Limb (tissue), 2 donors: ENCODE data around the gene C4orf36.

Experiments
- DNase-seq, 2 donors: peaks; one replicate each; pipeline ENCODE4 v3.0.0-alpha.2; 2016; ENCODE audit errors: extremely low spot score in 2 of 2

Gene C4orf36, protein sequence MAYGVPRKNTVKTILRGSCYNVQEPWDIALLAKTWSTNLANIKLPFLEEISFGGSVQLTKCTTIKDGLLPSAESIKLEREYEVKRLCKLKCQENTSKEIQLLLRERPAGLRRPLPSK

DNA sequence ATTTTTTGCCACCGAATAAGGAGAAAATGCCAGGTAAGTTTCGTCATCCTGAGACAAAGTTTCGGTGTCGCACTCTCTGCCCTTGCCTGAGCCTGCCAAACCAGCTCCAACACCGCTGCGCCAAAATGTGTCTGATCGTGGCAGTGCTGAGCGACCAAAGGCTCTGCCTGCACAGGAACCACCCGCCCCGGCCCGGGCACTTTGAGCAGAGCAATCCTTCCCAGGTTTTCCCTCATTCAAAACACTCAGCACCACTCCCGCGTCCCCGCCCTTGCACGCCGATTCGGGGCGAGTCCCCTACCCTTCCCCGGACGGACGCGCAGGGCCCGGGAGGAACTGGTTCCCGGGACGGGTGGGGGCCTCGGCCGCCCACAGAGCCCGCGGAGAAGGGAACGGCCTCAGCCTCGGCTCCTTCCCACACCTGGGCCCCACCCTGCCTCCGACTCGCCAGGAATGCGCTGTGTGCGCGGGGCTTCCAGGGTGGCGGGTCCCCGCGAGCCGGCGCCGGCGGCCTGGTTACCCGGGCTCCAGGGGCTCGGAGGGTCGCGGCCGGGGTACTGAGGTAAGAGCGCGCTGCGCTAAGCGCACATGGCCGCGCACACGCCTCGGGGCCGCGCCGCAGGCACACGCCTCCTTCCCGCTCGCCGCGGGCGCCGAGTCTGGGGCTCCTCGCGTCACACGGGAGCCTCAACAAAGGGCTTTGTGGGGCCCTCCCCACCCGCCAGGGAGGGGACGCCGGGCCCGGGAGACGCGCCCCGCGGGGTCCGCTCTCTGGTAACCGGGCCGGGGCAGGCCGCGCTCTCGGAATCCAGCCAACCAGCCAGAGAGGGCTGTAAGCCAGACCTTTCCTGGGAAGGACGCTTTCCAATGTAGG, at the start of gene C4orf36:
TSS of gene C4orf36 (minus strand) at position 661 of the 874 bp plus-strand sequence. CDS start 902 bp downstream, outside the sequence.
- DNase-seq: peak; percentile 56 to 84

DNA sequence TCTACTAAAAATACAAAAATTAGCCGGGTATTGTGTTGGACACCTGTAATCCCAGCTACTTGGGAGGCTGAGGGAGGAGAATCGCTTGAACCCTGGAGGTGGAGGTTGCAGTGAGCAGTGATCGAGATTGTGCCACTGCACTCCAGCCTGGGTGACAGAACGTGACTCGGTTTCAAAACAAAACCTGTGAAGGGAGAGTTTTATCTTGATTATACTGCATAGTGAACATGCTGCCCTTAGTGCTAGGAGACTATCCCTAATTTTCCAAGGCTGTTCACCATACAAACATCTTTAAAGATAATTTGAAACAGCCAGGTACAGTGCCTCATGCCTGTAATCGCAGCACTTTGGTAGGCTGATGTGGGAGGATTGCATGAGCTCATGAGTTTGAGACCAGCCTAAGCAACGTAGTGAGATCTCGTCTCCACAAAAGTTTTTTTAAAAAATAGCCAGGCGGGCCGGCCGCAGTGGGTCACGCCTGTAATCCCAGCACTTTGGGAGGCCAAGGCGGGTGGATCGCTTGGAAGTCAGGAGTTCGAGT, 48.8 kb upstream of the C4orf36 start:
- DNase-seq: no peak

DNA sequence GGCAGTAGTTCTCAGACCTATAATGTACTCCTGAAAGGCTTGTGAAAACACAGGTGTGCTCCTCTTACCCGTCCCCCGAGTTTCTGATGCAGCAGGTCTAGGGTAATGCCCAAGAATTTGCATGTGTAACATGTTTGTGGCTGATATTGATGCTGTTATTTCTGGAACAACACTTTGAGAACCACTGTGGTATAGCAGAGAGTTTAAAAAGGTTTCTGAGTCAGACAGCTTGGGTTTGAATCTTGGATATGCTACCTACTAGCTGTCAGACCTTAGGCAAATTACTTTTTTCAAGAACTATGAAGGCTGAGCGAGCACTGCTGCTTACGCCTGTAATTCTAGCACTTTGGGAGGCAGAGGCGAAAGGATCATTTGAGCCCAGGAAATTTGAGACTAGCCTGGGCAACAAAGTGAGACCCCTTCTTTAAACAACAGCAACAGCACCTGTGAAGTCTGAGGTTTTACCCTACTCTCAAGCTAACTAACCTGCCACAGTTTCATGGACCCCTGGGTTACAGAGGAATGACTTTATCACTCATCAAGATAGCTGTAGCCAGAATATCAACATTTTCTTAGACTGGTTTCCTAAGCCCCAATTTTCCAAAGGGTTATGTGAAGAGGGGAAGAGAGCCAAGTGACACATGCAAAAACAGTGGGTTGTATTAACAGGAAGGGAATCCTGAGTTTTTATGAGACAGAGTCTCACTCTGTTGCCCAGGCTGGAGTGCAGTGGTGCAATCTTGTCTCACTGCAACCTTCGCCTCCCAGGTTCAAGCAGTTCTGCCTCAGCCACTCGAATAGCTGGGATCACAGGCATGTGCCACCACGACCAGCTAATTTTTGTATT, 47.7 kb upstream of the C4orf36 start:
- no peak for DNase-seq

DNA sequence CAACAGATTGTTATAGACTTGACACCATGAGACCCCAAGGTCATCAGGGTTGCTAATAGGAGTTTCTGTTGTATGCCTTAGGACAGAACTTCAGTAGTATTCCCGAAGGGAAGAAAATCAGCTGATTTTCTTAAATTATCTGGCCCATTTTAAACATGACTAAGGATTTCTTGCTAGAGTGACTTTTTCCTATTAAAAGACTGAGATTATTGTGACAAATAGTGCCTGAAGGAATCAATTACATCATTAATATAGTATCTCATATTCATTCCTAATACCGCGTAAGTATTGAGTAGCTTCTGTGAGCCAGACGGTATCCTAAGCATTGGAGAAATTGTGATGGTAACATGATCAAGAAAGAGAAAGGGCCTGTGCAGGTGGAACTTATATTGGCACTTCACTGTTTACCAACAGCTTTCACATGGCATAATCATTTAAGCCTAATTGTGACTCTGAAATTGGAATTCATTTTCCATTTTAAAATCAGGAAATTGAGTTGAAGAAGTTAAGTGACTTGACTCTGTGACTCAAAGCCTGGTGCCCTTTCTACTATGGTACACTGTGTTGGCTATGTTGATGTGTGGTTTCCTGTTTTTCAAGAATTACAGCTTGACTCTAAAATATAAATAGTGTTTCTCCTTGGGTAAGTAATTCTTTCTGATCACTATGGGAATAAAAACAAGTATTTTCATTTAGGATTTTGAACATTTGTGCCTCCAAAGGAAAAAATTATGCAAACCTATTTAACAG, 46.7 kb upstream of the C4orf36 start:
- DNase-seq: no peak

DNA sequence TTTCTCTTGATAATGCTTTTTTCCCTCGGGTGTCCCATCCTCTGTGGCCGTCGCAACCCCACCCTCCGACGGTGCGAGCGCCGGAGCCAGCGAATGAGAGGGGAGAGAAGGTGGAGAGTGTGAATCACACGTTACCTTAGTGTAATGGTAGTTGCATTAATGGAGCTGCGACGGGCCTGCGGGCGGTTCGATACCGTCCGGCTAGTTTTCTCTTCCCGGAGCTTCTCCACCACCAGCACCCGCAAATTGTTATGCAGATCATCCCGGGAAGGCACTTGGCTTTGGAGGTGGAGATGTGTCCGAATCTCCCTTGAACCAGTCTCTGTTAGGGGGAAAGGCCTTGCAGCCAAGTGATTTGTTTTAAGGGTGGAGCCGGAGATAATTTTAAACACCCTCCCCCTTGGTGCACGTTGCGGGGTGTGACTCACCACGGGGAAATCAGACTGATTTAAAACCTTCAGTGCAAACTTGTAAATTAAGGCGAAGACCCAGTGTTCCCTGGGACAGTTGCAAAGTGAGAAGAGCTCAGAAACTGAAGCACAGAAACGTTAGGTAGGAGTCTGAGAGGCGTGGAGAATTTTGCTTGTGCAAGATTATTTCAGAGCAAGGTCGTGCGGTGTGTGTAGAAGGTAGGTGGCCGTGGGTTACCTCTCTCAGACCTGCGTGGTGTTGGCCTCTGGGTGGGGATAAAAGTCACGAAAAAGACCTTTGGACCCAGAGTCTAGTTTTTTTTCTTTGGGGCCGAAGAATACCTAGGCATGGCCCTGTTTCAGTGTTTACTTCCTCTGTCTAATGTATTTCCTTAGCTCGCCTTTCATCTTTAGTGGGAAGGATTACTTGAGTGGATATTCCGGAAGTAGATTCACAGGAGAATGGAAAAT, 43.9 kb upstream of the C4orf36 start:
- DNase-seq: peak in 1 of 2 donors; percentile 45

DNA sequence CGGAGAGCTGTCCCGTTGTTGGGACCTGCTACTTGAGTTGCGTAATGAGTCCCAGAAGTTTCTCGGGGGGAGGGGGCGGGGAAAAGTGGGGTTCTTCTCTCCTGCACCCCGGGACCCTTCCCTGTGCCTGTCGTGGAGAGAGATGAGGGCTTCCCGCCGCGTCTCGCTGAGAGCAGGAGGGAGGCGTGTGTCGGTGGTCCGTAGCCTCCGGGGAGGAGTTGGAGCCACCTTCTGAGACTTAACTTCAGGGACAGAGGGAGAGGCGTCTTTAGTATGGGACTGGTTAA, 43.3 kb upstream of the C4orf36 start:
- no peak for DNase-seq

DNA sequence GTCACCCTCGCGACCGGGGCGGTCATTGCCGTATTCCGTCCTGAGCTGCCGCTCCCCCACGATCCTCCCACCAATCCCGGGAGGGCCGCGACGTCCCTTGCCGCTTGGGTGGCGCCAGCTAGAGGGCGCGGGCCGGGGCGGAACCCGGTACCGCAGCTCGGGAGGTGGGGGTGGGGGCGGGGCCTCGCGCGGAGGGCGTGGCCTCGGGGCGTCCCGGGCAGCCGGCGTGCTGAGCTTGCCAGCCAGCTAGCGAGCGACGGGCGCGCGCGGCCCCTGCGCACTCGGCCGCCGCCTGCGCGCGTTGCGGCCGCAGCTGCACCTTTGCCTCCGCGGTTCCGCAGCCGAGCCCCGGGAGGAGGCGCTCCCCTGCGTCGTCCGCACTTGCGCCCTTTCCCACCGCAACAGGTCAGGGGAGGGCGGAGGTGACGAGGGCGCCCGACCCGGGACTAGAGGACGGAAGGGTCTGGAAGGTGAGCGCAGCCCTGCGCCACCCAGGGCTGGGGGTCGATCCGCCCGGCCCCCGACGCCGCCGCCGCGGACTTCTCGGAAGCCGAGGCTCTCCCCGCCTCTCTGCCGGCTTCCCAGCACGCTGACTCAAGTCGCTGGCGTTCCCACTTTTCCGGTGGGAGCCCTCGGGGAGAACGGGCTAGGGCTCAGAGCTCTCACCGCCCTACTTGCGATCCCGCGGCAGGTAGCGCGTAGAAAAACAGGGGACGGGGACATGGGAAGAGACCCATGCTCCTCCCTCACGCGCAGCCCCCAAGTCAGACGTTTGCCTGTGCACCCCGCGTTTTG, 42.7 kb upstream of the C4orf36 start, which contains the start of gene AFF1:
TSS of gene AFF1 (plus strand) at position 241 of the 795 bp plus-strand sequence. CDS start 13,523 bp downstream, outside the sequence.
- DNase-seq: peak; percentile 68 to 93

DNA sequence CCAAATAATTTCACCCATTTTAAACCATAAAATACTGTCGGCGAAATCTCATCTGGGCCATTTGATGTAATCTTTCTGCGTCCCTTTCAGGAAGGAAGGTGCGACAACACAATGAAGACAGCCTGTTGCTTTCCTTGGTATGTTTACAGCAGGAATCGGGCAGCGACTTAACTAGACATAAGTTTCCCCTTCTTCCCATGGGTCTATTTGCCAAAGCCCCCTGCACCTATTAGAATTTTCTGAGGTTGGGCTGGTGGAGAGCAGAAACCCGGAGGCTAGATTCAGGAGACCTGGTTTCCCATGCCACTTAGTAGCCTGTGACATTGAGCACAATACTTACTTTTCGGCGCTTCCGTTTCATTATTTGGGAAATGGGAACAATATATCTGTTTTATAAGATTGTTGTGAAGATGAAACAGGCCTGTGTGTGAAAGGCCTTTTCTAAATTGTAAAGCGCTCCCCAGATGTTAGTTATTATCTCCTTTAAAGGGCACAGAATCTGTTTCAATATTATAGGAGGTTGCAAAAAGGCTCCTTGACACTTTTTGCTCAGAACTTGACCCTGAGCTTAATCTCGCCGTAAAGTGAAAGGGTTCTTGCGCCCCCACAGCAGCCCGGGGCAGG, 42.0 kb upstream of the C4orf36 start:
- DNase-seq: no peak

DNA sequence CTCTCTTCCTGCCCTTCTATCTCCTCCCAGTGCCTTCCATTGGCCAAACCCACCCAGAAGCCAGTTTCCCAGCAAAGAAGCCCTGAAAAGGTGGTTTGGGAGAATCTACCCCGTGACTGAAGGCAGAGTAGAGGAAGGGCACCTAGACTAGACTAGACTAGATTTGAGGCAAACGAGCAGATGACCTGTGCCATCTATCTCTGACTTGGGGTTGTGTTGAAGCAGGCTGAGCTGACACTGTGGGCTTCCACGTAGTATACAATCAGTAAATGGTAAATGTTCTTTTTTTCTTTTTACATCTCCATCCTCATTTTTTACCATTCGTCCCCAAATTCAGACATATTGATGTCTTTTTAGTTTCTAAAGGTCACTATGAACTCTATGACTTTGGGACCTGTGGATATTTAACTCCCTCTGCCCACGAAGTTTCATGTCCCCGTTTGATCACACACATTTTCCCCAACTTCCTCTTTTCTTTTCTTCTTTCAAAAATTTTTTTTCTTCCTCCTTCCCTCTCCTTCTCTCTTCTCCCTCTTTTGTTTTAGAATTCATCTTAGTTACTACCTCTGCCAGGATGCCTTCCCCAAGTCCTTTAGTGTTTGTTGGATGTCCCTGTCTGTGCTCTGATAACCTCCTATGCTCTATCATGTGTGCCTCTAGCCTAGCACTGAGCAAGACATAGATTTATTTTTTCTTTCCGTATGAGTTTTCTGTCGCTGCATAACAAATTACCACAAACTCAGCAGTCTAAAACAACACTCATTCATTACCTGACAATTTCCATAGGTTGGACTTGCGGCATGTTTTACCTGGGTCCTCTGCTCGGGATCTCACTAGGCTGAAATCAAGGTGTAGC, 36.4 kb upstream of the C4orf36 start:
- no peak for DNase-seq

DNA sequence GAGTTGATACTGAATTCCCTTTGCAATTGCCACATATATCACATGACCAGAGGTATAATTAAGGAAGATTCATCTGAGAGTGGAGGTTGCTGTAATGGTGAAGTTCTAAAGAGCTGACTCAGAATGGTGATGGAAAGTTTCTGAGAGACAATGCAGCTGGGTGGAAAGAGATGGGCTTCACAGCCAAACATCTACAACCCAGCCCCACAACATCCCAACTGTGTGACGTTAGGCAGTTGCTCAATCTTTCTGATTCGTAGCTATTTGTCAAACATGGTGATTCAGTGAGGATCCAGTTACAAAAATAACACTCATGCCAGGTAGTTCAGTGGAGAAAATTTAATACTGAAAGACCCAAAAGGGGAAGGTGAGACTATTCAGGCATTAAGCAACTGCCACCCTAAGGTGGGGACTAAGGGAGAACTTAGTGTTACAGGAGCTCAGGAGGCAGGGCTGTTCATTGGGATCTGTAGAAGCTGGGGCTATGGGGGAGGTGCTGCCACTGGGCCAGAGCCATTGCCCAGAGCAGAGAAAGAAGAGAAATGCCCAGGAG, 35.7 kb upstream of the C4orf36 start:
- no peak for DNase-seq

DNA sequence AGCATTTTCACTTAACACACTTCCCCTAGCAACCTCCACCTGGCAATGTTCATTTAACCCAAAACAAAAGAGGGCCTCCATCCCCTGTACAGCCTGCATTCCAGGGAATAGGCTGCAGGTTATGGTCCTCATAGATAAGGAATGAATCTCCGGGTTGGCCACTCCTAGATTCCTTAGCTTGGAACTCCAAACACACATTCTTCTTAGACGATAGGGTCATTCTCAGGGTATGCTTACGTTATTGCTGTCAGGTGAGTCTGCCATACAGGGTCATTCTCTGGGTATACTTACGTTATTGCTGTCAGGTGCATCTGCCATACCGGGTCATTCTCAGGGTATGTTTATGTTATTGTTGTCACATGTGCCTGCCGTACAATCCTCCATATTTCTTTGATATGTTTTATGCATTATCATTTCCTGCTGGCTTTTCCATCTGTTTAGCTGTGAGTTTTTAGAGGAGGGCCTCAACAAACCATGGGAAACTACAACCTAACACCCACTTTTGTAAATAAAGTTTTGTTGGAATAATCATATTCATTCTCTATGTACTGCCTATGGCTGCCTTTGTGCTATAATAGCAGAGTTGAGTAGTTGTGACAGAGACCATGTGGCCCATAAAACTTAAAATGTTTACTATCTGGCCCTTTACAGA, 34.3 kb upstream of the C4orf36 start:
- no peak for DNase-seq

DNA sequence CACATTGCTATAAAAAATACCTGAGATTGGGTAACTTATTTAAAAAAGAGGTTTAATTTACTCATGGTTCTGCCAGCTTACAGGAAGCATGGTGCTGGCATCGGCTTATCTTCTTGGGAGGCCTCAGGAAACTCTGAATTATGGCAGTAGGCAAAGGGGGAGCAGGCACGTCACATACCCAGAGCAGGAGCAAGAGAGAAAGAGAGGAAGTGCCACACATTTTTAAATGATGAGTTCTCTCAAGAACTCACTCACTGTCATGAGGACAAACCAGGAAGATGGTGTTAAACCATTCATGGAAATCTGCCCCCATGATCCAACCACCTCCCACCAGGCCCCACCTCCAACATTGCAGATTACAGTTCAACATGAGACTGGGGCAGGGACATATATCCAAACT, 32.6 kb upstream of the C4orf36 start:
- DNase-seq: no peak

DNA sequence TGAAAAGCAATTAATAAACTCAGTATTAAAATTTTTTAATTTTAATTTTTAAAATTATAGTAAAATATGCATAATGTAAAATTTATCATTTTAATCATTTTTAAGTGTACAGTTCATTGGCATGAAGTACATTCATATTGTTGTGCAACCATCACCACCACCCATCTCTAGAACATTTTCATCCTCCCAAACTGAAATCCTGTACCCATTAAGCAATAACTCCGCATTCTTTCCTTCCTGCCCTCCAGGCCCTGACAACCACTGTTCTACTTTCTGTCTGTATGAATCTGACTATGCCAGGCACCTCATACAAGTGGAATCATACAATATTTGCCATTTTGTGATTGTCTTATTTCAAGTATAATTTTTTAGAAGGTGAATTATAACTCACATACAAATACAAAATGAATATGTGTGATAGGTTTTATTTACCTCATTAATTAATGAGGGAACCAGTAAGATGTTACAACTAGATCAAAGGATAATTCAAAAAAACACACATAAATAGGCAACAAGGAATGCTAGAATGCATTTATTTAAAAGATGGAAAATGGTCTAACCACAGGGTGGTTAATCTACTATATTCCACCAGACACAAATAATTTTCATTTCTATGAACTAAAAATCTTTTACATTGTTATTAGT, 29.5 kb upstream of the C4orf36 start:
- no peak for DNase-seq

DNA sequence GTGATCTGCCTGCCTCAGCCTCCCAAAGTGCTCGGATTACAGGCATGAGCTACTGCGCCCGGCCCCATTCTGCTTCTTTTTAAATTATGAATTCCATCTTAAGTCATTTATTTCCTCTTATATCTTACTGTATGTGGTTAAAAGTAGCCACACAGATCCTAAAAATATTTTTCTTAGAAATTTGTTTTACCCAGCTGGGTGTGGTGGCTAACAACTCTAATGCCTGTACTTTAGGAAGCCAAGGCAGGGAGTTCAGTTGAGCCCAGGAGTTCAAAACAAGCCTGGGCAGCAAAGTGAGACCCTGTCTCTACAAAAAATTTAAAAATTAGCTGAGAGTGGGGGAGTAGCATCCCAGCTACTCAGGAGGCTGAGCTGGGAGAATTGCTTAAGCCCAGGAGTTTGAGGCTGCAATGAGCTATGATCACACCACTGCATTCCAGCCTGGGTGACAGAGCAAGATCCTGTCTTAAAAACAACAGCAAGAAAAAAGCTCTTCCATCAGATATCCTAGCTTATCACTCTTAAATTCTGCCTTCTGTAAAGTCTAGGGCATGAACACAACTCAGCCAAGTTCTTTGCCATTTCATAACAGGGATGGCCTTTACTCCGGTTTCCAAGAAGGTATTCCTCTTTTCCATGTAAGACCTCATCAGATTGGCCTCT, 27.5 kb upstream of the C4orf36 start:
- no peak for DNase-seq

DNA sequence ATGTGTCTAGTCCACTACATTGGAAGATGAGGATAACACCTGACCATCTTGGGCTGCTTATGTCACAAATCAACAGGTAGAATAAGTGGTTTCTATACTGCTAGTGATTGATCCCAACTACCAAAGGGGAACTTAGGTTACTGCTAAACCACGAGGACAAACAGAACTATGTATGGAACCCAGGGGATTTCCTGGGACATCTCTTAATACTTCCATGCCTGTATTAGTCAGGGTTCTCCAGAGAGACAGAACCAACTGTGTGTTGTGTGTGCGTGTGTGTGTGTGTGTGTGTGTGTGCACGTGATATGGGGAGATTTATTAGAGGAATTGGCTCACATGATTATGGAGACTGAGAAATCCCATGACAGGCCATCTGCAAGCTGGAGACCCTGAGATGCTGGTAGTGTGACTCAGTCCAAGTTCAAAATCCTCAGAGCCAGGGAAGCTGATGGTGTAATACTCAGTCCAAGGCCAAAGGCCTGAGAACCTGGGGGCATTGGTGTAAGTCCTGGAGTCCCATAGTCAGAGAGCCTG, 26.4 kb upstream of the C4orf36 start:
- no peak for DNase-seq
